K562 (cell line): ENCODE results near the gene ENDOG. TPM values are rescaled to one million over a fixed set of nuclear protein-coding genes. Genes with fewer than 3 reads are reported as not detected.

ENCODE experiments used
- BCOR ChIP-seq: fragments of 450-650 bp; IDR thresholded peaks from 2 replicates; pipeline ENCODE4 v1.6.1; 2016
- CHD1 ChIP-seq: fragments of 200-600 bp; sonication (generic); IDR thresholded peaks from one replicate; pipeline ENCODE4 v1.6.1; 2012; ENCODE audit warnings: mild to moderate bottlenecking, moderate library complexity, low read length, inconsistent platforms
- ELF1 ChIP-seq: fragments of 200-800 bp; sonication (Bioruptor generic); IDR thresholded peaks from 2 replicates; pipeline ENCODE4 v1.6.1; 2016; ENCODE audit warnings: missing genetic modification characterization, missing compliant biosample characterization
- FOXK2 ChIP-seq, 2 experiments: fragments of 450-650 bp; IDR thresholded peaks in 1 of 2; conservative IDR thresholded peaks in 1 of 2; 2 replicates each; pipeline ENCODE4 v1.6.1; 2016; ENCODE audit warnings: low read depth in 2 of 2, mild to moderate bottlenecking in 1 of 2
- NR1H2 ChIP-seq: sonication (generic); formaldehyde crosslinking; IDR thresholded peaks from 2 replicates; pipeline ENCODE4 v1.4.0; 2020; ENCODE audit warnings: mild to moderate bottlenecking, missing genetic modification reagents
- NR4A1 ChIP-seq, 2 experiments: fragments of 250-450 bp in 1 of 2; fragments of 450-650 bp in 1 of 2; sonication (Bioruptor Pico) in 1 of 2; IDR thresholded peaks; 2 replicates each; pipeline versions ENCODE4 v1.4.0 to v1.6.1; 2016 to 2020; ENCODE audit warnings: mild to moderate bottlenecking in 2 of 2, missing compliant biosample characterization in 1 of 2, missing genetic modification characterization in 1 of 2, moderate library complexity in 1 of 2
- PTBP1 ChIP-seq: fragments of 200-400 bp; formaldehyde crosslinking; IDR thresholded peaks from 2 replicates; pipeline ENCODE4 v1.6.1; 2017; ENCODE audit warnings: low read depth, low read length
- SNRNP70 ChIP-seq: fragments of 200-400 bp; formaldehyde crosslinking; optimal IDR thresholded peaks from 2 replicates; pipeline ENCODE3; 2017; ENCODE audit warnings: low read depth, low read length
- polyA plus RNA-seq, 8 experiments: library from polyadenylated mRNA; depleted of rRNA in 4 of 8; stranded (reverse) in 5 of 8; unstranded in 3 of 8; fragments of >200 nt; fragmentation: Nextera tagmentation in 2 of 8; fragmentation: Illumina TruSeq in 1 of 8; extraction: Ambion mirVana in 2 of 8; extraction: Trizol in 1 of 8; gene quantifications; 2 replicates each; pipeline versions ENCODE4 v1.2.1 to v1.2.3, GENCODE V29; 2011 to 2014; ENCODE audit warnings: inconsistent platforms in 1 of 8, missing spikeins in 1 of 8
- total RNA-seq, 7 experiments: library from RNA; depleted of rRNA in 6 of 7; stranded (reverse); fragments of >200 nt in 6 of 7; fragmentation: Illumina TruSeq in 2 of 7; extraction: Trizol in 2 of 7; gene quantifications; 2 replicates each; pipeline versions ENCODE4 v1.2.1 to v1.2.3, GENCODE V29; 2011 to 2021; ENCODE audit warnings: low replicate concordance in 1 of 7
- TF ChIP-seq, protein P1 (sequence below): sonication (generic); formaldehyde crosslinking; IDR thresholded peaks from 2 replicates; pipeline ENCODE4 v1.8.1; 2023; ENCODE audit warnings: mild to moderate bottlenecking, missing genetic modification reagents
- TF ChIP-seq, protein P2 (sequence below): sonication (generic); formaldehyde crosslinking; IDR thresholded peaks from 2 replicates; pipeline ENCODE4 v1.8.1; 2023; ENCODE audit warnings: mild to moderate bottlenecking, missing genetic modification reagents
- TF ChIP-seq, protein P3 (sequence below): sonication (generic); formaldehyde crosslinking; IDR thresholded peaks from 2 replicates; pipeline ENCODE4 v1.9.0; 2022; ENCODE audit warnings: mild to moderate bottlenecking, missing genetic modification reagents
- TF ChIP-seq, protein P4 (sequence below): fragments of 250-450 bp; sonication (Bioruptor Pico); IDR thresholded peaks from 2 replicates; pipeline ENCODE4 v1.8.0; 2021; ENCODE audit warnings: mild to moderate bottlenecking, moderate library complexity
- TF ChIP-seq, protein P5 (sequence below), 2 experiments: fragments of 200-800 bp in 1 of 2; sonication (Bioruptor generic) in 1 of 2; sonication (generic) in 1 of 2; formaldehyde crosslinking in 1 of 2; IDR thresholded peaks in 1 of 2; conservative IDR thresholded peaks in 1 of 2; 2 replicates each; pipeline versions ENCODE4 v1.5.0 to v1.6.1; 2016 to 2020; ENCODE audit warnings: missing compliant biosample characterization in 1 of 2, missing genetic modification characterization in 1 of 2, missing genetic modification reagents in 1 of 2
- TF ChIP-seq, protein P6 (sequence below): fragments of 250-450 bp; sonication (Bioruptor Pico); IDR thresholded peaks from 2 replicates; pipeline ENCODE4 v1.5.0; 2021
- TF ChIP-seq, protein P7 (sequence below), 2 experiments: fragments of 450-650 bp; conservative IDR thresholded peaks; 2 replicates each; pipeline ENCODE4 v1.6.1; 2017; ENCODE audit warnings: mild to moderate bottlenecking in 2 of 2, moderate library complexity in 2 of 2

ENDOG gene
- total and polyA plus RNA-seq, 9 of the 15 experiments (the other 6 are each of a cell fraction or from before 2014, with no cell fraction given): 1.2 to 91.0 (median 25.5) TPM

DNA sequence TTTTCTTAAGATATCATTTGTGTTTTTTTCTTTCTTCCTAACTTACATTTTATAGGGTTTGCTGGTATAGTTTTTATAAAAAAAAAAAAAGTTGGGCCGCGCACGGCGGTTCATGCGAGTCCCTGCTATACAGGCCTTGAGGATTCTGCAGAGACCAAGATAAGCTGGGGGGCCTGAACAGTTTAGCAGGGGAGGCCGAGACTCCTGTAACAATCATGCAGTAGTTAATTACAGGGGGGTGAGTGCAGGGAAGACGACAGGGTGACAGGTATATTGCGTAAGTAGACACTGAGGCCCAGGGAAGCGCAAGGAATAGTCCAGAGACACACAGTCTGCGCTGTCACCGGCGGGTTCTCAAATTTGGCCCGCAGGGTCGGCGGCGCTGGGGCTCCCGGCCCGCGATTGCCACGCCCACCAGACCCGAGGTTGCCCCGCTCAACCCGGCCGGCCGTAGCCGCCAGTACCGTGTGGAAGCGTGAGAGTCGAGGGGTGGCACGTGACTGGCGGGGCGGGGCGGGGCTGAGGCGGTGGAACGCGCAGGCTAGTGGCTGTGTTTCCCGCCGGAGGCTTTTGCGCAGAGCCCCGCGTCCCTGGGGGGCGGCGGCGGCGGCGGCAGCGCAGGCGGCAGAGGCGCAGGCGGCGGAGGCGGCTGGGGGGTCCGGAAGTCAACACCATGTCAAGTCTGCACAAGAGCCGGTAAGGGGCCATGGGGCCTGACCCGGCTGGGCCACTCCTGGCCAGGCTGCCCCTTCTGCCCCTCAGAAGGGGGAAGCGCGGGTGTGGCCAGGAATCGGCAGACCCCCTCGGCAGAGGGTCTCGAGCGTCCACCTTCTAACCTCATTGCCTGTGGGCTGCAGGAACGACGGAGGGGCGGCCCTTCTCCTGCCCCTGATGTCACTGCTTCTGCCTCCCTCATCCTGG is 31.4 kb upstream of the ENDOG start, which contains the start of gene TBC1D13 (continued):
- TF ChIP-seq, protein P1, sequence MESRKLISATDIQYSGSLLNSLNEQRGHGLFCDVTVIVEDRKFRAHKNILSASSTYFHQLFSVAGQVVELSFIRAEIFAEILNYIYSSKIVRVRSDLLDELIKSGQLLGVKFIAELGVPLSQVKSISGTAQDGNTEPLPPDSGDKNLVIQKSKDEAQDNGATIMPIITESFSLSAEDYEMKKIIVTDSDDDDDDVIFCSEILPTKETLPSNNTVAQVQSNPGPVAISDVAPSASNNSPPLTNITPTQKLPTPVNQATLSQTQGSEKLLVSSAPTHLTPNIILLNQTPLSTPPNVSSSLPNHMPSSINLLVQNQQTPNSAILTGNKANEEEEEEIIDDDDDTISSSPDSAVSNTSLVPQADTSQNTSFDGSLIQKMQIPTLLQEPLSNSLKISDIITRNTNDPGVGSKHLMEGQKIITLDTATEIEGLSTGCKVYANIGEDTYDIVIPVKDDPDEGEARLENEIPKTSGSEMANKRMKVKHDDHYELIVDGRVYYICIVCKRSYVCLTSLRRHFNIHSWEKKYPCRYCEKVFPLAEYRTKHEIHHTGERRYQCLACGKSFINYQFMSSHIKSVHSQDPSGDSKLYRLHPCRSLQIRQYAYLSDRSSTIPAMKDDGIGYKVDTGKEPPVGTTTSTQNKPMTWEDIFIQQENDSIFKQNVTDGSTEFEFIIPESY (CRISPR knock-in tag): peak; percentile 93
- TF ChIP-seq NR4A1 (CRISPR knock-in tag; IDR thresholded peaks at IDR 0.05) (no peak), NR4A1 (tag; IDR thresholded peaks at IDR 0.05) (peak; percentile 76; the same call in 1 of the 2 replicates), BCOR (peak; percentile 50), FOXK2 (conservative IDR thresholded peaks at IDR 0.05 in 1 of 2, IDR thresholded peaks at IDR 0.05 in 1 of 2; ENCODE audit: low read depth in 2 of 2) (peak; percentile 25 to 84; a peak in 1 of 4 replicates), ELF1 (tag) (0 out of 2 replicates have a peak, but pooled peaks have one; percentile 10), NR1H2 (CRISPR knock-in tag) (peak; percentile 96), PTBP1 (no peak), CHD1 (no peak), SNRNP70 (no peak)
- TF ChIP-seq, protein P2, sequence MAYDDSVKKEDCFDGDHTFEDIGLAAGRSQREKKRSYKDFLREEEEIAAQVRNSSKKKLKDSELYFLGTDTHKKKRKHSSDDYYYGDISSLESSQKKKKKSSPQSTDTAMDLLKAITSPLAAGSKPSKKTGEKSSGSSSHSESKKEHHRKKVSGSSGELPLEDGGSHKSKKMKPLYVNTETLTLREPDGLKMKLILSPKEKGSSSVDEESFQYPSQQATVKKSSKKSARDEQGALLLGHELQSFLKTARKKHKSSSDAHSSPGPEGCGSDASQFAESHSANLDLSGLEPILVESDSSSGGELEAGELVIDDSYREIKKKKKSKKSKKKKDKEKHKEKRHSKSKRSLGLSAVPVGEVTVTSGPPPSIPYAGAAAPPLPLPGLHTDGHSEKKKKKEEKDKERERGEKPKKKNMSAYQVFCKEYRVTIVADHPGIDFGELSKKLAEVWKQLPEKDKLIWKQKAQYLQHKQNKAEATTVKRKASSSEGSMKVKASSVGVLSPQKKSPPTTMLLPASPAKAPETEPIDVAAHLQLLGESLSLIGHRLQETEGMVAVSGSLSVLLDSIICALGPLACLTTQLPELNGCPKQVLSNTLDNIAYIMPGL (CRISPR knock-in tag): peak; percentile 81; the same call in 1 of the 2 replicates
- TF ChIP-seq, protein P3, sequence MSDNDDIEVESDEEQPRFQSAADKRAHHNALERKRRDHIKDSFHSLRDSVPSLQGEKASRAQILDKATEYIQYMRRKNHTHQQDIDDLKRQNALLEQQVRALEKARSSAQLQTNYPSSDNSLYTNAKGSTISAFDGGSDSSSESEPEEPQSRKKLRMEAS (CRISPR knock-in tag): peak; percentile 98
- TF ChIP-seq, protein P4, sequence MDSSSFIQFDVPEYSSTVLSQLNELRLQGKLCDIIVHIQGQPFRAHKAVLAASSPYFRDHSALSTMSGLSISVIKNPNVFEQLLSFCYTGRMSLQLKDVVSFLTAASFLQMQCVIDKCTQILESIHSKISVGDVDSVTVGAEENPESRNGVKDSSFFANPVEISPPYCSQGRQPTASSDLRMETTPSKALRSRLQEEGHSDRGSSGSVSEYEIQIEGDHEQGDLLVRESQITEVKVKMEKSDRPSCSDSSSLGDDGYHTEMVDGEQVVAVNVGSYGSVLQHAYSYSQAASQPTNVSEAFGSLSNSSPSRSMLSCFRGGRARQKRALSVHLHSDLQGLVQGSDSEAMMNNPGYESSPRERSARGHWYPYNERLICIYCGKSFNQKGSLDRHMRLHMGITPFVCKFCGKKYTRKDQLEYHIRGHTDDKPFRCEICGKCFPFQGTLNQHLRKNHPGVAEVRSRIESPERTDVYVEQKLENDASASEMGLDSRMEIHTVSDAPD (CRISPR knock-in tag): no peak
- TF ChIP-seq, protein P5, sequence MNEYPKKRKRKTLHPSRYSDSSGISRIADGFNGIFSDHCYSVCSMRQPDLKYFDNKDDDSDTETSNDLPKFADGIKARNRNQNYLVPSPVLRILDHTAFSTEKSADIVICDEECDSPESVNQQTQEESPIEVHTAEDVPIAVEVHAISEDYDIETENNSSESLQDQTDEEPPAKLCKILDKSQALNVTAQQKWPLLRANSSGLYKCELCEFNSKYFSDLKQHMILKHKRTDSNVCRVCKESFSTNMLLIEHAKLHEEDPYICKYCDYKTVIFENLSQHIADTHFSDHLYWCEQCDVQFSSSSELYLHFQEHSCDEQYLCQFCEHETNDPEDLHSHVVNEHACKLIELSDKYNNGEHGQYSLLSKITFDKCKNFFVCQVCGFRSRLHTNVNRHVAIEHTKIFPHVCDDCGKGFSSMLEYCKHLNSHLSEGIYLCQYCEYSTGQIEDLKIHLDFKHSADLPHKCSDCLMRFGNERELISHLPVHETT (CRISPR knock-in tag; conservative IDR thresholded peaks at IDR 0.05 in 1 of 2, IDR thresholded peaks at IDR 0.05 in 1 of 2): peak in 1 of 2 experiments; percentile 99; a peak in 2 of 4 replicates
- TF ChIP-seq, protein P6, sequence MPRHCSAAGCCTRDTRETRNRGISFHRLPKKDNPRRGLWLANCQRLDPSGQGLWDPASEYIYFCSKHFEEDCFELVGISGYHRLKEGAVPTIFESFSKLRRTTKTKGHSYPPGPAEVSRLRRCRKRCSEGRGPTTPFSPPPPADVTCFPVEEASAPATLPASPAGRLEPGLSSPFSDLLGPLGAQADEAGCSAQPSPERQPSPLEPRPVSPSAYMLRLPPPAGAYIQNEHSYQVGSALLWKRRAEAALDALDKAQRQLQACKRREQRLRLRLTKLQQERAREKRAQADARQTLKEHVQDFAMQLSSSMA (CRISPR knock-in tag): peak; percentile 60; the same call in 1 of the 2 replicates
- TF ChIP-seq, protein P7, sequence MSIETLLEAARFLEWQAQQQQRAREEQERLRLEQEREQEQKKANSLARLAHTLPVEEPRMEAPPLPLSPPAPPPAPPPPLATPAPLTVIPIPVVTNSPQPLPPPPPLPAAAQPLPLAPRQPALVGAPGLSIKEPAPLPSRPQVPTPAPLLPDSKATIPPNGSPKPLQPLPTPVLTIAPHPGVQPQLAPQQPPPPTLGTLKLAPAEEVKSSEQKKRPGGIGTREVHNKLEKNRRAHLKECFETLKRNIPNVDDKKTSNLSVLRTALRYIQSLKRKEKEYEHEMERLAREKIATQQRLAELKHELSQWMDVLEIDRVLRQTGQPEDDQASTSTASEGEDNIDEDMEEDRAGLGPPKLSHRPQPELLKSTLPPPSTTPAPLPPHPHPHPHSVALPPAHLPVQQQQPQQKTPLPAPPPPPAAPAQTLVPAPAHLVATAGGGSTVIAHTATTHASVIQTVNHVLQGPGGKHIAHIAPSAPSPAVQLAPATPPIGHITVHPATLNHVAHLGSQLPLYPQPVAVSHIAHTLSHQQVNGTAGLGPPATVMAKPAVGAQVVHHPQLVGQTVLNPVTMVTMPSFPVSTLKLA (conservative IDR thresholded peaks at IDR 0.05): peak; percentile 91 to 95
